K562 (cell line): ENCODE measurements around the gene UBE2D3. TPM values are rescaled to one million over a fixed set of nuclear protein-coding genes. Genes with fewer than 3 reads are reported as not detected.
A peak's percentile ranks its signal among the peaks of the same experiment; 100 is the strongest.

Experiments
- CBX1 ChIP-seq: sonication (generic); IDR thresholded peaks from 2 replicates; pipeline ENCODE4 v1.6.1; 2016; ENCODE audit warnings: antibody characterized with exemption, low read depth, mild to moderate bottlenecking
- HMGXB4 ChIP-seq: sonication (generic); formaldehyde crosslinking; IDR thresholded peaks from 2 replicates; pipeline ENCODE4 v1.8.1; 2023; ENCODE audit warnings: mild to moderate bottlenecking, missing genetic modification reagents
- MLX ChIP-seq, 2 experiments: fragments of 450-650 bp in 1 of 2; sonication (generic) in 1 of 2; formaldehyde crosslinking; conservative IDR thresholded peaks; 2 replicates each; pipeline versions ENCODE4 v1.4.0 to v1.8.1; 2020 to 2022; ENCODE audit warnings: mild to moderate bottlenecking in 1 of 2, missing genetic modification reagents in 1 of 2
- NUFIP1 ChIP-seq: fragments of 450-650 bp; IDR thresholded peaks from 2 replicates; pipeline ENCODE4 v1.6.1; 2018; ENCODE audit not compliant: partially characterized antibody
- PHB ChIP-seq: fragments of 250-450 bp; sonication (Bioruptor Pico); IDR thresholded peaks from 2 replicates; pipeline ENCODE4 v1.5.0; 2021
- PRMT5 ChIP-seq: sonication (generic); formaldehyde crosslinking; IDR thresholded peaks from 2 replicates; pipeline ENCODE4 v1.5.0; 2020; ENCODE audit warnings: missing genetic modification reagents
- RCOR1 ChIP-seq, 2 experiments: IDR thresholded peaks; 2 replicates each; pipeline ENCODE4 v1.6.1; 2012; ENCODE audit warnings: low read depth in 2 of 2, low read length in 2 of 2, borderline replicate concordance in 1 of 2, improper control_type of control experiment in 1 of 2
- SMARCE1 ChIP-seq: fragments of 450-650 bp; IDR thresholded peaks from 2 replicates; pipeline ENCODE4 v1.7.1; 2016; ENCODE audit warnings: mild to moderate bottlenecking
- TCF7 ChIP-seq: sonication (generic); IDR thresholded peaks from 2 replicates; pipeline ENCODE4 v1.6.1; 2016; ENCODE audit warnings: antibody characterized with exemption, borderline replicate concordance
- ZBTB5 ChIP-seq: fragments of 450-650 bp; IDR thresholded peaks from 2 replicates; pipeline ENCODE4 v1.6.1; 2017; ENCODE audit warnings: antibody characterized with exemption
- ZNF133 ChIP-seq: fragments of 250-450 bp; sonication (Bioruptor Pico); IDR thresholded peaks from 2 replicates; pipeline ENCODE4 v1.4.0; 2020; ENCODE audit warnings: mild to moderate bottlenecking
- ZNF316 ChIP-seq: fragments of 450-650 bp; IDR thresholded peaks from 2 replicates; pipeline ENCODE4 v1.6.1; 2016
- ZNF699 ChIP-seq: fragments of 250-450 bp; sonication (Bioruptor Pico); IDR thresholded peaks from 2 replicates; pipeline ENCODE4 v1.8.0; 2021; ENCODE audit warnings: mild to moderate bottlenecking, moderate library complexity; ENCODE audit not compliant: insufficient replicate concordance
- polyA plus RNA-seq, 8 experiments: library from polyadenylated mRNA; depleted of rRNA in 4 of 8; stranded (reverse) in 5 of 8; unstranded in 3 of 8; fragments of >200 nt; fragmentation: Nextera tagmentation in 2 of 8; fragmentation: Illumina TruSeq in 1 of 8; extraction: Ambion mirVana in 2 of 8; extraction: Trizol in 1 of 8; gene quantifications; 2 replicates each; pipeline versions ENCODE4 v1.2.1 to v1.2.3, GENCODE V29; 2011 to 2014; ENCODE audit warnings: inconsistent platforms in 1 of 8, missing spikeins in 1 of 8
- total RNA-seq, 7 experiments: library from RNA; depleted of rRNA in 6 of 7; stranded (reverse); fragments of >200 nt in 6 of 7; fragmentation: Illumina TruSeq in 2 of 7; extraction: Trizol in 2 of 7; gene quantifications; 2 replicates each; pipeline versions ENCODE4 v1.2.1 to v1.2.3, GENCODE V29; 2011 to 2021; ENCODE audit warnings: low replicate concordance in 1 of 7

The UBE2D3 gene
- total and polyA plus RNA-seq, 9 of the 15 experiments (the other 6 are each of a cell fraction or from before 2014, with no cell fraction given) = 191 to 618 (median 292) TPM

GRCh38 chr4:102827674-102828496 lies 534 bp upstream of the UBE2D3 start (continued):
- TF ChIP-seq MLX (CRISPR knock-in tag; conservative IDR thresholded peaks at IDR 0.05) (no peak), ZBTB5 (no peak), PHB (CRISPR knock-in tag) (no peak), PRMT5 (CRISPR knock-in tag) (no peak), CBX1 (no peak), TCF7 (no peak), SMARCE1 (peak; percentile 54; the same call in 1 of the 2 replicates), ZNF133 (CRISPR knock-in tag) (no peak), ZNF316 (no peak), RCOR1 (IDR thresholded peaks at IDR 0.05; ENCODE audit: borderline replicate concordance in 1 of 2, low read depth in 2 of 2, low read length in 2 of 2) (peak in 1 of 2 experiments; percentile 57; a peak in 2 of 4 replicates), NUFIP1 (no peak), HMGXB4 (0 out of 2 replicates have a peak, but pooled peaks have one; percentile 10), ZNF699 (CRISPR knock-in tag) (no peak)
